Colonic mucosa (tissue), 4 donors: ENCODE results near the gene MLST8. TPM values are rescaled to one million over a fixed set of nuclear protein-coding genes. Genes with fewer than 3 reads are reported as not detected.

Experiments used
- DNase-seq: peaks from one replicate; pipeline ENCODE4 v3.0.0-alpha.2; 2020
- H3K27ac ChIP-seq: fragments of 200-600 bp; one replicate; pipeline ENCODE4 v1.8.0; 2021
- H3K27me3 ChIP-seq: fragments of 200-600 bp; one replicate; pipeline ENCODE4 v1.8.0; 2021
- H3K36me3 ChIP-seq: fragments of 200-600 bp; one replicate; pipeline ENCODE4 v1.8.0; 2021
- H3K4me1 ChIP-seq: fragments of 200-600 bp; one replicate; pipeline ENCODE4 v1.8.0; 2021; ENCODE audit warnings: mild to moderate bottlenecking
- H3K4me3 ChIP-seq: fragments of 200-600 bp; one replicate; pipeline ENCODE4 v1.8.0; 2021
- H3K9ac ChIP-seq, 2 donors: one replicate each; pipeline ENCODE4 v1.7.0; 2013; ENCODE audit warnings: control low read depth in 2 of 2, low read depth in 2 of 2, low read length in 2 of 2
- H3K9me3 ChIP-seq: fragments of 200-600 bp; one replicate; pipeline ENCODE4 v1.8.0; 2021
- intact Hi-C: fragments of 100-400 bp; cut with DNase I; formaldehyde crosslinking; loops from one replicate; pipeline ENCODE4 v1.14.1; 2022
- total RNA-seq, 2 donors: library from RNA; stranded (reverse); fragmentation: NEBNext Ultra II Directional in 1 of 2; extraction: Animal tissue kit (Norgen Biotek cat#: 25700) in 1 of 2; gene quantifications; one replicate each; pipeline ENCODE4 v1.2.1, GENCODE V29; 2021
- TF ChIP-seq, protein P1 (sequence below): fragments of 200-600 bp; IDR thresholded peaks from one replicate; pipeline ENCODE4 v1.8.0; 2022; ENCODE audit warnings: antibody characterized with exemption, mild to moderate bottlenecking
- donor health status: healthy.
- donor health status: DM: no; HTN: no; CAD: no.
- donor health status: DM: no; HTN: no; CAD: no.

Gene MLST8
- total RNA-seq, 2 donors from 2014 or later = 26.5 to 53.5 TPM

DNA sequence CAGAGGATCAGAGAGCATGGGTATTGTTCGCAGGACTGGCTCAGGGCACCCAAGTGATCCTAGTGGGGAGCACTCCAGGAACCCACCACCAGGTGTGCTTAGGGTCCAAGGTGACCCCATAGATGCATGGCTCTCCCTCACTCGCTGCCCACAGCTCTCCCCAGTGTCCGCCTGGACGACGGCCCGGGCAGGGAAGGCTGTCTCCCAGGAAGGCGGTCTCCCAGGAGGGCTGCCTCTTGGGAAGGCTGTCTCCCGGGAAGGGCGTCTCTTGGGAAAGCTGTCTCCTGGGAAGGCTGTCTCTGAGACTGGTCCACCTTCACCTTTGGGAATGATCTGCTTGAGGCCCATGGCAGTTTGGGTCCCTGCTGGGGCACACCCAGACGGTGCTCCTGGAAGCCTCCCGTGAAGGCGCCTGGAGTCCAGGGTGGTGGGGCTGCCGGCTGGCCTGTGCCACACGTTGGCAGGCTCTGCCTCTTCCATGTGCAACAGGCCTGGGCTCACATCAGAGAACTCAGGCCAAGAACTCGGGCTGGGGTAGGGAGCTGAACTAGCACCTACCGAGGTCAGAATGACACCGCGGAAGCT, 41.1 kb downstream of the MLST8 start:
- Histone ChIP-seq H3K4me1 (no peaks in the 10 kb centered on the region), H3K36me3 (peaks cover 10% of the 10 kb centered on the region), H3K9ac (no peak overlapping the region), H3K27me3 (no peaks in the 10 kb centered on the region), H3K27ac (no peak overlapping the region), H3K4me3 (no peak overlapping the region), H3K9me3 (no peaks in the 10 kb centered on the region)
- intact Hi-C loops = no loop called here
- DNase-seq = no peak
- TF ChIP-seq, protein P1, sequence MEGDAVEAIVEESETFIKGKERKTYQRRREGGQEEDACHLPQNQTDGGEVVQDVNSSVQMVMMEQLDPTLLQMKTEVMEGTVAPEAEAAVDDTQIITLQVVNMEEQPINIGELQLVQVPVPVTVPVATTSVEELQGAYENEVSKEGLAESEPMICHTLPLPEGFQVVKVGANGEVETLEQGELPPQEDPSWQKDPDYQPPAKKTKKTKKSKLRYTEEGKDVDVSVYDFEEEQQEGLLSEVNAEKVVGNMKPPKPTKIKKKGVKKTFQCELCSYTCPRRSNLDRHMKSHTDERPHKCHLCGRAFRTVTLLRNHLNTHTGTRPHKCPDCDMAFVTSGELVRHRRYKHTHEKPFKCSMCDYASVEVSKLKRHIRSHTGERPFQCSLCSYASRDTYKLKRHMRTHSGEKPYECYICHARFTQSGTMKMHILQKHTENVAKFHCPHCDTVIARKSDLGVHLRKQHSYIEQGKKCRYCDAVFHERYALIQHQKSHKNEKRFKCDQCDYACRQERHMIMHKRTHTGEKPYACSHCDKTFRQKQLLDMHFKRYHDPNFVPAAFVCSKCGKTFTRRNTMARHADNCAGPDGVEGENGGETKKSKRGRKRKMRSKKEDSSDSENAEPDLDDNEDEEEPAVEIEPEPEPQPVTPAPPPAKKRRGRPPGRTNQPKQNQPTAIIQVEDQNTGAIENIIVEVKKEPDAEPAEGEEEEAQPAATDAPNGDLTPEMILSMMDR = no peak

DNA sequence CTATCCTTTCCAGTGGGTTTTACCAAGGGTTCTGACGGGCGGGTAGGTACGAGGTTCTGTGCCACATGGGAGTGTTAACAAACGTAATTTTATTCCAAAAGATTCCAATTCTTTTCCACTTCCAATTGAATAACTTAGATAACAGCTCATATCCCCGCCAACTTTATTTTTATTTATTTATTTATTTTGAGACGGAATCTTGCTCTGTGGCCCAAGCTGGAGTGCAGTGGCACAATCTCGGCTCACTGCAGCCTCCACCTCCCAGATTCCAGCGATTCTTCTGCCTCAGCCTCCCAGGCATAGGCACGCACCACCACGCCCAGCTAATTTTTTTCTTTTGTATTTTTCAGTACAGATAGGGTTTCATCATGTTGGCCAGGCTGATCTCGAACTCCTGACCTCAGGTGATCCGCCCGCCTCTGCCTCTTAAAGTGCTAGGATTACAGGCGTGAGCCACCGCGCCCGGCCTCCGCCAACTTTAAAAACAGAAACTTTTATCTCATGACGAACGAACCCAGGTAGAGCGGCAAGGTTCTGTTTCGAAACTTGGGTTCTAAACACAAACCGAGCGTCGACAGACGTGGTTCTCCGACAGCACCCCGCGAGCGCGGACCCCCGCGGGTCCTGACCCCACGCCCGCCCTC, 45.5 kb downstream of the MLST8 start:
- intact Hi-C loops = no loop called here
- TF ChIP-seq, protein P1 = no peak
- Histone ChIP-seq H3K36me3 (peaks cover 9% of the 10 kb centered on the region), H3K9me3 (no peaks in the 10 kb centered on the region), H3K27ac (peak overlapping the region; percentile 88), H3K27me3 (no peaks in the 10 kb centered on the region), H3K4me1 (peaks cover 9% of the 10 kb centered on the region), H3K4me3 (peak overlapping the region; percentile 42), H3K9ac (peak overlapping the region; percentile 70 to 93)
- DNase-seq = peak; percentile 58

DNA sequence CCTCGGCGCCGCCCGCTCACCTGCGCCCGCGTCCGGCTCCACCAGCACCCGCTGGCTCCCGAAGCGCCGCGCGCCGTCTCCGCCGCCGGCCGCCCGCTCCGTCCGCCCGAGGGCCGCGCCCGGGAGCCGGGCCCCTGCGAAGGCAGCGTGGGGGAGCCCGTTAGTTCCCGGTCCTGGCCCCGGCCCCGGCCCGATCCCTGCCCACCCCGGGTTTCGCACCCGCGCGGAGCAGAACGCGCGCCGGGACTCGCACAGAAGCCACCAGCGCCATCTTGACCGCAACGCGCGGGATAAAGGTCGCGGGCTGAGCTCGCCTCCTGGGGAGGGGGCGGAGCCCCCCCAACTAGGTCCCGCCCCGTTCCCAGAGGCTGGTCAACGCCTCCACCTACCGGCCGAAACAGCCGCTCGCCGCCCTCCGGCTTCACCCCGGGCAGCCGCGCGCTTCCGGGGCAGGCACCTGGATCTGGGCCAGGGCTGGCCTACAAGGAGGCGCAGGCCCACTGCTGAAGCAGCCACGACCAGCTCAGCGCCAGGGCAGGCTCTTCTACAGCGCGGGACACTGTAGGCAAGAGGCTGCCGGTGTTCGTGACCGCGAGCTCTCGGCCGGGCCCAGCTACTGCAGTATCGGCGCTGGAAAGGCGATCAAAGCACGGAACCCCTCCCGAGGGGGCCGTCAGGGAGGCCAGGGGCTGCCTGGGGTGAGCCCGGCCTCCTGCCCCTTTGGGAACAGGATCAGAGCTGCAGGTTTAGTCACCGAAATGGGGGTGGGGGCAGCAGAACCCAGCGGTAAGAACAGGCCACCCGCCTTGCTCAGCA, 46.2 kb downstream of the MLST8 start, which contains the start of gene ECI1:
Gene ECI1, minus strand, starts transcription at position 292 of the 816 bp plus-strand sequence. Its CDS starts 21 bp downstream, at position 271.
- H3K9me3 ChIP-seq = no peaks in the 10 kb centered on the region
- peak within 1 kb of the TSS; percentile 70 to 93 for H3K9ac ChIP-seq
- intact Hi-C loops = no loop called here
- peaks cover 9% of the 10 kb centered on the region for H3K4me1 ChIP-seq
- peak within 1 kb of the TSS; percentile 88 for H3K27ac ChIP-seq
- peaks cover 14% of the 10 kb centered on the region for H3K36me3 ChIP-seq
- TF ChIP-seq, protein P1 = peak; percentile 73
- peak within 1 kb of the TSS; percentile 42 for H3K4me3 ChIP-seq
- no peaks in the 10 kb centered on the region for H3K27me3 ChIP-seq
- DNase-seq = peak; percentile 97

DNA sequence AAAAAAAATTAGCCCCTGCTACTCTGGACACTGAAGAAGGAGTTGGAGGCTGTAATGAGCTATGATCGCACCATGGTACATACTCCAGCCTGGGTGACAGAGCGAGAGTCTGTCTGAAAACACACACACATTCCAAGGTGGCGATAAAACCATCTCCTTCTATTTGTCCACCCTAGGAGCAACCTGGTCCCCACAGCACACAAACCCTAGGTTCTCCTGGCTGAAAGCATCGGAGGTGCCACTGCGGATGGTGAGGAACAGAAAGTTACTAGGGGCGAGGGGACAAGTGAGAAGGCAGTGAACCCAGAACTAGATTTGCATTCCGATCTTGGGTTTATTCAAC, 47.5 kb downstream of the MLST8 start:
- H3K27me3 ChIP-seq = no peaks in the 10 kb centered on the region
- H3K4me1 ChIP-seq = peaks cover 9% of the 10 kb centered on the region
- intact Hi-C loops = no loop called here
- H3K9me3 ChIP-seq = no peaks in the 10 kb centered on the region
- H3K27ac ChIP-seq = no peak overlapping the region
- TF ChIP-seq, protein P1 = no peak
- H3K4me3 ChIP-seq = no peak overlapping the region
- H3K9ac ChIP-seq = no peak overlapping the region
- H3K36me3 ChIP-seq = peaks cover 21% of the 10 kb centered on the region
- no peak for DNase-seq

DNA sequence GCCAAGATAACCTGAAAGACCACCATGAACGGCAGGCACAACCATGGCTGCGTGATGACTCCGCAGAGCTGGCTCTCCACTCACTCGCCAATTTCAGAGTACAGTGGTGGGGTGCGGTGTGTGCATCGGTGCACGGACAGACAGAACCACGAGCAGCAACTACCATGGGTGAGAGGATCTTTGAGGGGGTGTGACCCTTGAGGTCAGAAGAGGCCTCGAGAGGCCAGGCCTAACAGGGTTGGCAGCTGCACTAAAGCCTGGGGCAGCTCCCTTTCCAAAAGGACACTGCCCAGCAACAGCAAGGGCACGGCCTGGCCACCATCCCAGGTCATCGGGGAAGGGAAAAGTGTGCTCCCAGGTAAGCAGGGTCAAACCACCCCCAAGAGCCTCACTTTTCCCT, 48.0 kb downstream of the MLST8 start:
- Histone ChIP-seq H3K9ac (no peak overlapping the region), H3K9me3 (no peaks in the 10 kb centered on the region), H3K27me3 (no peaks in the 10 kb centered on the region), H3K27ac (no peak overlapping the region), H3K4me3 (no peak overlapping the region), H3K4me1 (peaks cover 9% of the 10 kb centered on the region), H3K36me3 (peaks cover 21% of the 10 kb centered on the region)
- intact Hi-C loops = no loop called here
- DNase-seq = no peak
- TF ChIP-seq, protein P1 = no peak
